Caco-2 (cell line): ENCODE results near the gene MAST3. TPM values are rescaled to one million over a fixed set of nuclear protein-coding genes. Genes with fewer than 3 reads are reported as not detected.

Experiments
- BruUV-seq: library from RNA; stranded (reverse); fragments of 400-500 nt; replicated peaks from 2 replicates; lab custom pipeline; 2021; lab: Mats Ljungman, UMichigan
- CTCF ChIA-PET: fragments of 300-600 bp; sonication (Branson Sonifier 250); formaldehyde crosslinking; loops from one replicate; lab custom pipeline; 2022; ENCODE audit warnings: antibody characterized with exemption; lab: Charles Lee
- POLR2A ChIA-PET: fragments of 300-600 bp; sonication (Branson Sonifier 250); formaldehyde crosslinking; loops from one replicate; lab custom pipeline; 2022; ENCODE audit warnings: antibody characterized with exemption; lab: Charles Lee
- DNase-seq, 2 experiments: peaks; one replicate each; pipeline versions ENCODE4 v3.0.0 to v3.0.0-alpha.2; 2020 to 2022
- H3K27me3 ChIP-seq: replicated peaks from 2 replicates; pipeline ENCODE4 v1.6.0; 2011; ENCODE audit warnings: low read length; ENCODE audit not compliant: control insufficient read depth, insufficient read depth
- H3K36me3 ChIP-seq: 2 replicates; pipeline ENCODE4 v1.5.1; 2011; ENCODE audit warnings: low read length; ENCODE audit not compliant: control insufficient read depth, insufficient read depth
- H3K4me1 ChIP-seq: fragments of 250-450 bp; sonication (Bioruptor Pico); 2 replicates; pipeline ENCODE4 v1.5.1; 2020; ENCODE audit warnings: mild to moderate bottlenecking
- H3K4me3 ChIP-seq: 2 replicates; pipeline ENCODE4 v1.5.1; 2011; ENCODE audit warnings: low read depth, mild to moderate bottlenecking, control low read depth, low read length
- H3K9me3 ChIP-seq: fragments of 250-450 bp; sonication (Bioruptor Pico); 2 replicates; pipeline ENCODE4 v1.5.1; 2020; ENCODE audit warnings: mild to moderate bottlenecking, moderate library complexity
- H3K27ac Mint-ChIP-seq: one replicate; pipeline ENCODE4 v1.8.0; 2022; ENCODE audit warnings: mixed read lengths; ENCODE audit not compliant: unreplicated experiment
- H3K27me3 Mint-ChIP-seq: one replicate; pipeline ENCODE4 v1.8.0; 2022; ENCODE audit warnings: mixed read lengths; ENCODE audit not compliant: insufficient read depth, unreplicated experiment
- H3K36me3 Mint-ChIP-seq: one replicate; pipeline ENCODE4 v1.8.0; 2022; ENCODE audit warnings: mild to moderate bottlenecking, mixed read lengths; ENCODE audit not compliant: insufficient read depth, unreplicated experiment
- H3K4me1 Mint-ChIP-seq: one replicate; pipeline ENCODE4 v1.8.0; 2022; ENCODE audit warnings: low read depth, mixed read lengths; ENCODE audit not compliant: unreplicated experiment
- H3K4me3 Mint-ChIP-seq: one replicate; pipeline ENCODE4 v1.8.0; 2022; ENCODE audit warnings: mild to moderate bottlenecking, moderate library complexity, mixed read lengths; ENCODE audit not compliant: unreplicated experiment
- H3K9me3 Mint-ChIP-seq: one replicate; pipeline ENCODE4 v1.8.0; 2022; ENCODE audit warnings: mixed read lengths; ENCODE audit not compliant: unreplicated experiment
- CTCF ChIP-seq, 2 experiments: fragments of 200-600 bp in 1 of 2; IDR thresholded peaks; 1 replicate in 1 of 2; 2 replicates in 1 of 2; pipeline versions ENCODE4 v1.5.1 to v1.8.0; 2011 to 2022; ENCODE audit warnings: antibody characterized with exemption in 1 of 2, control low read depth in 1 of 2, inconsistent platforms in 1 of 2, low read depth in 1 of 2, low read length in 1 of 2, mild to moderate bottlenecking in 1 of 2, moderate library complexity in 1 of 2; ENCODE audit not compliant: insufficient read depth in 1 of 2, severe bottlenecking in 1 of 2, unreplicated experiment in 1 of 2
- intact Hi-C: fragments of 100-400 bp; cut with micrococcal nuclease; formaldehyde crosslinking; loops from one replicate; pipeline ENCODE4 v1.10.0; 2022; ENCODE audit not compliant: unreplicated experiment
- total RNA-seq: library from RNA; stranded (reverse); gene quantifications from 2 replicates; pipeline ENCODE4 v1.2.3, GENCODE V29; 2022

The MAST3 gene
- total RNA-seq, 1 experiment from 2014 or later, result 8.2 TPM

- no peak for TF ChIP-seq CTCF (IDR thresholded peaks at IDR 0.05; ENCODE audit: insufficient read depth in 1 of 2, low read depth in 1 of 2, low read length in 1 of 2, severe bottlenecking in 1 of 2, unreplicated experiment in 1 of 2)
- no peaks in the 10 kb centered on the region; the same call in 1 of the 2 replicates for H3K36me3 ChIP-seq
- no peak for DNase-seq
- Mint-ChIP-seq H3K27ac (no peak overlapping the region), H3K27me3 (no peaks in the 10 kb centered on the region), H3K4me1 (no peaks in the 10 kb centered on the region), H3K4me3 (no peak overlapping the region), H3K36me3 (peaks cover 4% of the 10 kb centered on the region), H3K9me3 (no peaks in the 10 kb centered on the region)
- ChIA-PET CTCF (interaction anchor here (0.9 kb wide), 1 partner anchor 11 kb away, joined by 3 read pairs; no protein-coding TSS in a partner anchor), POLR2A (no interaction called here)
- H3K4me1 ChIP-seq, result 0 out of 2 replicates have a peak, but pooled peaks cover 5% of the 10 kb centered on the region
- no peaks in the 10 kb centered on the region for H3K9me3 ChIP-seq
- H3K27me3 ChIP-seq, result no peaks in the 10 kb centered on the region
- no peak overlapping the region for H3K4me3 ChIP-seq
- intact Hi-C loops, result no loop called here
- BruUV-seq, result no TSS peak
These were observed 2.0 kb downstream of the MAST3 start for GRCh38 chr19:18099623-18099995.

- CTCF ChIA-PET, result no interaction called here
These were observed 3.1 kb downstream of the MAST3 start for GRCh38 chr19:18100710-18101109.

GRCh38 chr19:18101268-18101667 lies 3.7 kb downstream of the MAST3 start:
- no peaks in the 10 kb centered on the region for H3K9me3 ChIP-seq
- ChIA-PET POLR2A (no interaction called here), CTCF (no interaction called here)
- no peak for TF ChIP-seq CTCF (IDR thresholded peaks at IDR 0.05; ENCODE audit: insufficient read depth in 1 of 2, low read depth in 1 of 2, low read length in 1 of 2, severe bottlenecking in 1 of 2, unreplicated experiment in 1 of 2)
- Mint-ChIP-seq H3K27me3 (no peaks in the 10 kb centered on the region), H3K27ac (no peak overlapping the region), H3K9me3 (no peaks in the 10 kb centered on the region), H3K36me3 (no peaks in the 10 kb centered on the region), H3K4me3 (no peak overlapping the region), H3K4me1 (no peaks in the 10 kb centered on the region)
- no TSS peak for BruUV-seq
- no peaks in the 10 kb centered on the region for H3K27me3 ChIP-seq
- H3K4me3 ChIP-seq, result no peak overlapping the region
- H3K4me1 ChIP-seq, result 0 out of 2 replicates have a peak, but pooled peaks cover 5% of the 10 kb centered on the region
- intact Hi-C loops, result no loop called here
- H3K36me3 ChIP-seq, result no peaks in the 10 kb centered on the region; the same call in 1 of the 2 replicates
- no peak for DNase-seq

More at GRCh38 chr19:18100710-18101109, 3.1 kb downstream of the MAST3 start:
- Histone ChIP-seq H3K27me3 (no peaks in the 10 kb centered on the region), H3K4me3 (no peak overlapping the region), H3K9me3 (no peaks in the 10 kb centered on the region), H3K4me1 (0 out of 2 replicates have a peak, but pooled peaks cover 5% of the 10 kb centered on the region), H3K36me3 (no peaks in the 10 kb centered on the region; the same call in 1 of the 2 replicates)
- H3K4me1 Mint-ChIP-seq, result no peaks in the 10 kb centered on the region
- BruUV-seq, result no TSS peak
- no peak overlapping the region for H3K4me3 Mint-ChIP-seq
- H3K9me3 Mint-ChIP-seq, result no peaks in the 10 kb centered on the region
- H3K36me3 Mint-ChIP-seq, result no peaks in the 10 kb centered on the region
- DNase-seq, result peak in 1 of 2 experiments; percentile 47
- H3K27me3 Mint-ChIP-seq, result no peaks in the 10 kb centered on the region
- POLR2A ChIA-PET, result no interaction called here
- no peak overlapping the region for H3K27ac Mint-ChIP-seq
- no peak for TF ChIP-seq CTCF (IDR thresholded peaks at IDR 0.05; ENCODE audit: insufficient read depth in 1 of 2, low read depth in 1 of 2, low read length in 1 of 2, severe bottlenecking in 1 of 2, unreplicated experiment in 1 of 2)
- intact Hi-C loops, result no loop called here
